ENCODE measurements around the gene NT5DC1.

DNA sequence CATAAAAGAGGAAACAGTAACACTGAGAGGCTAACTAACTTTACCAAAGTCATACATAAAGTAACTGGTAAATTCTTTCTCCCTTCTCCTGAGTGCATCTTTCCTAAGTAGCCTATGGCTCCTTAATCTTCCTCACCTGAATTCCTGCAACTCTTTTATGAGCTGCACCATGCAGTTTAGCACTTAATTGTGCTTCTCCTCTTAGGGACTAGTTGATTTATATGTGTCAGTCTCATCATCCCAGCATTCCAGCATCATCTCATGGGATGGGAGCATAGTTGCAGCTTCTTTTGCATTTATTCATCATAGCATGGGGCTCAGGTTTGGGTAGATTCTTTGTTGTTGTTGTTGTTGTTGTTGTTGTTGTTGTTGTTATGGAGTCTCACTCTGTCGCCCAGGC, 182.5 kb downstream of the NT5DC1 start:
- TF ChIP-seq CTCF (IDR thresholded peaks at IDR 0.05) (no peak), POLR2A (IDR thresholded peaks at IDR 0.05) (no peak)
